H4 (cell line): Measurements from ENCODE around the gene GRID2. TPM values are rescaled to one million over a fixed set of nuclear protein-coding genes. Genes with fewer than 3 reads are reported as not detected.
"Not testable (repeated sequence)": the region's sequence is repeated elsewhere in the genome, so short reads cannot be mapped to it uniquely, and the experiment has no call there.

Source experiments
- DNase-seq: peaks from one replicate; pipeline ENCODE4 v3.0.0-alpha.2; 2015; ENCODE audit warnings: low spot score
- total RNA-seq: library from RNA; depleted of rRNA; stranded (reverse); fragments of >200 nt; shearing (Covaris generic); gene quantifications from 2 replicates; pipeline ENCODE4 v1.2.3, GENCODE V29; 2014

The GRID2 gene
- total RNA-seq, 1 experiment from 2014 or later = 0.72 TPM

GRCh38 chr4:93317057-93317456 is 1013.3 kb downstream of the GRID2 start:
- DNase-seq = no peak

DNA sequence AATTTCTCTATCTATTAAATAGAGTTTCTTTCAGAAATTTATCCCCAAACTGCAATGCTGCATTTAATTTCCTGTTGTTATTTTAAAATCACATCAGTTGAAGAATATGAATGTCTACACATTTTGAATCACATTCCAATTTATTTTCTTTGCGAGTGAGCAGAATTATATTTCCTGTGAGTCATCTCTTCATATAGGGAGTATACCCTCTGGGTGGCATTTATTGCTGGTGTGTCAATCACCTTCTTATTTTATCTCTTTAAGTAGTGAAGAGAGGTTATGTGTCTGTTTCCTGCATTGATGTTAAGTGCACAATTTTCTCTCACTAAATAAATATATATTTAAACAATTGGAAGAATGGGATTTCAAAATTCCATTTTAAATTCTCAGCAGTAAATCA is 1013.8 kb downstream of the GRID2 start:
- DNase-seq = no peak

GRCh38 chr4:93319041-93319440 is 1015.3 kb downstream of the GRID2 start:
- DNase-seq = no peak

- no peak for DNase-seq
Observed at GRCh38 chr4:93320356-93320755, 1016.6 kb downstream of the GRID2 start.

DNA sequence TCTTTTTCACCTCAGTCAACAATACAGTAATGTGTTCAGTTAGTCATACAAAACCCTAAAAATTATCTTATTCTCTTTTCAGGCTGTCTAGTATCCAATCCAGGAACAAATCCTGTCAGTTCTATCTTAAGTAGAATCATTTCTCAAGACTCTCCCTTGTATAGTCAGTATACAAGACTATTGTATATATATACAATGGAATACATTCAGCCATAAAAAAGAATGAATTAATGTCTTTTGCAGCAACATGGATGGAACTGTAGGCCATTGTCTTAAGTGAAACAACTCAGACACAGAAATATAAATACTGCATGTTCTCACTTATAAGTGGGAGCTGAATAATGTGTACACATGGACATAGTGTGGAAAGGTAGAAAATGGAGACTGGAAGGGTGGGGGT is 1023.6 kb downstream of the GRID2 start:
- DNase-seq = no peak

- DNase-seq = no peak
Observed at GRCh38 chr4:93334003-93334402, 1030.2 kb downstream of the GRID2 start.

- DNase-seq = no peak
Observed at GRCh38 chr4:93337196-93337595, 1033.4 kb downstream of the GRID2 start.

DNA sequence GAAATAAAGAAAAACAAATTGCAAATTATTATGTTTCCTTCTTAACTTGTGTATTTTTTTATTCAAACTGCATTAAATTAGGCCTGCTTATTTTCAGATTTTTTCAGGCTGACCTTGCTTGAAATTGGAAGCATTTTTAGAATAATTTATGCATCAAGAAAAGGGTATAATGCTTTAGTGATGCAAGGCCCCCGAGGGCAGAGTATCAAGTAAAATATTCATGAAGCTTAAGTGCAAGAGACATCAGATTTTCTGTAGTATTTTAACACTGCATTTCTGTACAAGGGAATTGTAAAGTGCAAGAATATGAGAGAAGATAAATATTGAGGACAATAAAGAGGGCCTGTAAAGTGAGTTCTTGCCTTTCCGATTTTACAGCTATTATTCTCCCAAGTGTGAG is 1039.0 kb downstream of the GRID2 start:
- DNase-seq = no peak

GRCh38 chr4:93346840-93347239 is 1043.1 kb downstream of the GRID2 start:
- DNase-seq = no peak

- DNase-seq = no peak
Observed at GRCh38 chr4:93348896-93349295, 1045.1 kb downstream of the GRID2 start.

DNA sequence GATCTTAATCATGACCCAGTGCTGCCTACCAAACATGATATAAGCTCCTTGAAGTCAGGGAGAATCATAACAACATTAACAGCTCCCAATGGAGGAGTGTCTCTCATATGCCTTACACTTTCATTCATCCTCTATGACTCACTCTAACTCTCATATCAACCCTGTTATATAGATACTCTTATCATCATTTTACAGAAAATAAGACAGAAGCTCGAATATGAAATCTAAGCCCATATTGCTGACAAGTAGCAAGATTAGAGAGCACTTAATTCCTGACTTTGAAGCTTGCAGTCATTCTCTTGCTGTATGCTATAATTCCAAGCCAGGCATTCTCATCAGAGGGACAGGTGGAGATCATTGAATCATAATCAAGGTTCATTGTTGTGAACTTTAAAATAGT is 1048.1 kb downstream of the GRID2 start:
- DNase-seq = no peak

DNA sequence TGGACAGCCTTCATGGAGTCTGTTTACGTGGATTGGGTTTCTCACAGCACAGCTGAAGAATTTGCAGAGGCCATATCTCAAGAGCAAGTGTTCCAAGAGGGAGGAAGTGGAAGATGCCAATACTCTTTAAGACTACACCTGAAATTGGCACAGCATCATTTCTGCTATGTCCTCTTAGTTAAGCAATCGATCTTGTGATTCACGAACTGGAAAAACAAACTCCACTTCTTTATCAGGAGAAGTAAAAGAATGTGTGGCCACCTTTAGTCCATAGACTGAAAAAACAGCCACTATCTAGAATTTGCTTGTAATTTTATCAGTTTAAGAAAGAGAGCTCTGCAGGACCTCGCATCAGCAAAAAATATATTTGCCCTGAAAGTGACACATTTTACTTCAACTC is 1051.6 kb downstream of the GRID2 start:
- DNase-seq = no peak

DNA sequence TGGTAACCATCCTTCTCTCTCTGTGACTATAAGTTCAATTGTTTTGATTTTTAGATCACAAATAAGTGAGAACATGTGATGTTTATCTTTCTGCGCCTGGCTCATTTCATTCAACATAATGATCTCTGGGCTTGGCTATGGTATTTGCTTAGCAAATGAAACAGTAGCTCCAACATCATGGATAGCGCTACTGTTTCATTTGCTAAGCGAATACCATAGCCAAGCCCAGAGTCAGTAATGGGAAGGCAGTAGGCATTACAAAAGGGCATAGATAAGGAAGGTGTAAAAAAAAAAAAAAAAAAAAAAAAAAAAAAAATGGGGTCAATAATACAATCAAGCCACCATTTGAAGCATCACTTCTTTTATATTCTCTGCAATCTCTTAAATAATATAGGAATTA is 1055.8 kb downstream of the GRID2 start:
- no peak for DNase-seq

DNA sequence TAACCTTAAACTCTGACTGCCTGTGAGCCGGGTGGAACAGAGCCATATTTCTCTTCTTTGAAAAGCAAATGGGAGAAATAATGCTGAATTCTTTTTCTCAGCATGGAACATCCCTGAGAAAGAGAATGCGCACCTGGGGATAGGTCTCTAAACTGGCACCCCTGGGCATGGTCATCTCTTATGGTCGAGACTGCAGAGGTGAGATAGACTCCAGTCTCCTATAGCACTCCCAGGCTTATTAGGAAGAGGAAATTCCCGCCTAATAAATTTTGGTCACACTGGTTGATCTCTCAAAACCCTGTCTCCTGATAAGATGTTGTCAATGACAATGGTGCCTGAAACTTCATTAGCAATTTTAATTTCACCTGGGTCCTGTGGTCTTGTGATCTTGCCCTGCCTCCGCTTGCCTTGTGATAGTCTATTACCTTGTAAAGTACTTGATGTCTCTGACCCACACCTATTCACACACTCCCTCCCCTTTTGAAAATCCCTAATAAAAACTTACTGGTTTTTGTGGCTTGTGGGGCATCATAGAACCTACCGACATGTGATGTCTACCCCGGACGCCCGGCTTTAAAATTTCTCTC is 1062.5 kb downstream of the GRID2 start:
- not testable (repeated sequence) for DNase-seq

GRCh38 chr4:93368968-93369367 is 1065.2 kb downstream of the GRID2 start:
- no peak for DNase-seq

GRCh38 chr4:93370256-93370655 is 1066.5 kb downstream of the GRID2 start:
- no peak for DNase-seq

GRCh38 chr4:93373893-93374860 is 1070.4 kb downstream of the GRID2 start:
- DNase-seq = no peak

DNA sequence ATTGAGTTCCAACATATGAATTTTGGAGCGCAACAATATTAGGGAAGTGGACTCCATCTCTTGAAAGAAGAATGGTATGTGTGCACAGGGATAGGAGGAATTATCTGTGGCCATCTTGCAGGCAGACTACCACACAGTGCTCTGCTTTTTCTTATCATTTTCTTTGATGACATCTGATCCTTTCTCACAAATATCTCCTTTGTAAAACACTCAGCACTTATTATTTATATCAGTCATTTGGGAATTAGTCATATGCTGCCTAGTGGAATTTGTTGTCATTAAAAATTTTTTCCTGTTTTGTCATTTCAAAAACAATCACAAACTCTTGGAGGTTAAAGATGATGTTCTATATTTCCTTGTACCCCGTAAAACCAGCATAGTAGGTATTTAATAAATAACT is 1080.5 kb downstream of the GRID2 start:
- DNase-seq = no peak

DNA sequence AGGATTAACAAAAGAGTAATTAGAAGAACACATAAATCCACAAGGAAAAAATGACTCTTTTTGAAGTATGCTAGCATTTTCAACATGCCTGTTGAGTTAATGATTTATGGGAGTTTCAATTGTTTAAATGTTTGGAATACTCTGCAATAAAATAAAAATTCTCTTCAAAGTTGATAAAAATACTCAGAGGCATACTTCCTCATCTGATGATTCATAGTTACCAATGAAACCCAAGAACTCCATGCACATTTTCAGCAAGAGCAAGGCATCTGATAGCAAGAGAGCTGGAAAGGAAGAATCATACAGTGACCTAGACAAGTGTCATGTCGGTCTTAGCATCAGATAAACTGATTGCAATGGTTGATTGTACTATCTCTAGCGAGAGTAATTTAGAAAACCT is 1081.1 kb downstream of the GRID2 start:
- DNase-seq = no peak

DNA sequence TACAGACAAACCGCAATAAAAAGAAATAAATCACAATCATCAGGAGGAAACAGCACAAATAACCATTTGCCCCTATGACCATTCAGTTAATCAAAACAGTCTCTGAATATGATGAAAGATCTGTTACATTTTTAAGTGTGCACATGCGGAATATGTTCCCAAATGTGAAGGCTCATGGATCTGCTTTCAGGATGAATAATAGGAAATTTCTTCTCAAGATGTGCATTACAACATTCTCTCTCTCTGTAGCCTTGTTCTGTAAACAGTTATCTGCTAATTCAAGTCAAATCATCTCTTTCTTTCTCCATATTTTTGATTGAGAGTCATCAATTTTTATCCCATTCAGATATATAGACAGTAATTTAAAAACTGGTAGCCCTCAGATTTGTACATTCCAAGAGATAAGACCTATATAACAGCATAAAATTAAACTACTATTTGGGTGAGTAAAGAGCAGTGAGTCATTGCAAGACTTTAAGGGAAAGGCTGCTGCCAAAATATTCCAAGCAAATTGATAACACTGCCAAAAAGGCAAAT is 1090.8 kb downstream of the GRID2 start:
- no peak for DNase-seq

GRCh38 chr4:93396272-93396671 is 1092.5 kb downstream of the GRID2 start:
- peak; percentile 9 for DNase-seq

- DNase-seq = no peak
Observed at GRCh38 chr4:93403571-93403970, 1099.8 kb downstream of the GRID2 start.
